ENCODE results near the gene INCENP.

DNA sequence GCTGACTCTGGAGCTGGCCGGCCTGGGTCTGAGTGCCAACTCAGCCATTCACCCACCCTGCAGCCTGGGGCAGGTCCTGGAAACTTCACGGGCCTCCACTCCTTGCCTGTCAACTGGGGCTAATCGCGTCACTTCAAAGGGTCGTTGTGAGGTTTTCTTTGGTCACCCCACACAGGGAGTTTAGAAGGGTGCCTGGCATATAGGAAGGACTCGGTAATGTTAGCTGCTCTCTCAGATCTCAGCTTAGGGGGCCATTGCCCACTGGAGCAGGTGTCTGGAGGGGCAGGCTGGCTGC lies 7.3 kb downstream of the INCENP start:
- TF ChIP-seq, protein P1, sequence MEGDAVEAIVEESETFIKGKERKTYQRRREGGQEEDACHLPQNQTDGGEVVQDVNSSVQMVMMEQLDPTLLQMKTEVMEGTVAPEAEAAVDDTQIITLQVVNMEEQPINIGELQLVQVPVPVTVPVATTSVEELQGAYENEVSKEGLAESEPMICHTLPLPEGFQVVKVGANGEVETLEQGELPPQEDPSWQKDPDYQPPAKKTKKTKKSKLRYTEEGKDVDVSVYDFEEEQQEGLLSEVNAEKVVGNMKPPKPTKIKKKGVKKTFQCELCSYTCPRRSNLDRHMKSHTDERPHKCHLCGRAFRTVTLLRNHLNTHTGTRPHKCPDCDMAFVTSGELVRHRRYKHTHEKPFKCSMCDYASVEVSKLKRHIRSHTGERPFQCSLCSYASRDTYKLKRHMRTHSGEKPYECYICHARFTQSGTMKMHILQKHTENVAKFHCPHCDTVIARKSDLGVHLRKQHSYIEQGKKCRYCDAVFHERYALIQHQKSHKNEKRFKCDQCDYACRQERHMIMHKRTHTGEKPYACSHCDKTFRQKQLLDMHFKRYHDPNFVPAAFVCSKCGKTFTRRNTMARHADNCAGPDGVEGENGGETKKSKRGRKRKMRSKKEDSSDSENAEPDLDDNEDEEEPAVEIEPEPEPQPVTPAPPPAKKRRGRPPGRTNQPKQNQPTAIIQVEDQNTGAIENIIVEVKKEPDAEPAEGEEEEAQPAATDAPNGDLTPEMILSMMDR (IDR thresholded peaks at IDR 0.05) = no peak
- no peak for TF ChIP-seq POLR2A (IDR thresholded peaks at IDR 0.05)
